GM12878 (cell line): Measurements from ENCODE around the gene NR2F6. TPM values are rescaled to one million over a fixed set of nuclear protein-coding genes. Genes with fewer than 3 reads are reported as not detected.

Experiments
- ATAC-seq: fragments of 200-7000 bp; cut with Tn5 transposase; 3 replicates; pipeline ENCODE4 v1.9.1; 2020; ENCODE audit warnings: mild to moderate bottlenecking, moderate library complexity
- BruUV-seq: library from RNA; stranded (reverse); fragments of 400-500 nt; replicated peaks from 2 replicates; lab custom pipeline; 2021; lab: Mats Ljungman, UMichigan
- CTCF ChIA-PET: fragments of 300-600 bp; sonication (Branson Sonifier 250); formaldehyde crosslinking; extraction: SDS; loops from one replicate; lab custom pipeline; 2021; ENCODE audit warnings: inconsistent platforms; lab: Yijun Ruan, JAX
- POLR2A ChIA-PET: fragments of 350-600 bp; formaldehyde crosslinking; extraction: SDS; loops from one replicate; lab custom pipeline; 2021; ENCODE audit warnings: inconsistent platforms; lab: Charles Lee
- RAD21 ChIA-PET: fragments of 300-600 bp; sonication (Branson Sonifier 250); formaldehyde crosslinking; loops from one replicate; lab custom pipeline; 2023; ENCODE audit warnings: antibody characterized with exemption; ENCODE audit not compliant: unreplicated experiment; lab: Charles Lee
- SMC1A ChIA-PET: fragments of 300-600 bp; sonication (Branson Sonifier 250); formaldehyde crosslinking; loops from one replicate; lab custom pipeline; 2023; ENCODE audit not compliant: unreplicated experiment, uncharacterized antibody; lab: Charles Lee
- DNase-seq: peaks from one replicate; pipeline ENCODE4 v3.0.0-alpha.2; 2011; ENCODE audit warnings: low read depth, low spot score
- FAIRE-seq: peaks from 3 replicates; lab custom pipeline; 2011; peaks lifted over from hg19 to GRCh38; lab: Jason Lieb, UNC
- H2AFZ ChIP-seq: 2 replicates; pipeline ENCODE4 v1.6.0; 2011; ENCODE audit warnings: low read depth, low read length, control low read depth; ENCODE audit not compliant: control insufficient read depth
- H3K27ac ChIP-seq: 2 replicates; pipeline ENCODE4 v1.5.1; 2011; ENCODE audit warnings: control low read depth; ENCODE audit not compliant: control insufficient read depth, insufficient read depth
- H3K27me3 ChIP-seq, 2 experiments: replicated peaks in 1 of 2; 2 replicates each; pipeline versions ENCODE4 v1.6.0 to v1.6.1; 2011; ENCODE audit warnings: low read length in 1 of 2; ENCODE audit not compliant: control insufficient read depth in 2 of 2, insufficient read depth in 2 of 2
- H3K36me3 ChIP-seq, 2 experiments: 2 replicates each; pipeline ENCODE4 v1.5.1; 2011; ENCODE audit warnings: low read length in 1 of 2; ENCODE audit not compliant: control insufficient read depth in 2 of 2, insufficient read depth in 2 of 2
- H3K4me1 ChIP-seq: 2 replicates; pipeline ENCODE4 v1.6.1; 2011; ENCODE audit warnings: mild to moderate bottlenecking, low read length, moderate library complexity, mixed read lengths; ENCODE audit not compliant: control insufficient read depth, insufficient read depth
- H3K4me2 ChIP-seq: 2 replicates; pipeline ENCODE4 v1.6.0; 2011; ENCODE audit warnings: control low read depth; ENCODE audit not compliant: control insufficient read depth, insufficient read depth
- H3K4me3 ChIP-seq: fragments of 200-600 bp; sonication (generic); 2 replicates; pipeline ENCODE4 v1.5.1; 2016
- H3K79me2 ChIP-seq: 2 replicates; pipeline ENCODE4 v1.6.0; 2011; ENCODE audit warnings: low read length; ENCODE audit not compliant: control insufficient read depth, insufficient read depth
- H3K9ac ChIP-seq: 2 replicates; pipeline ENCODE4 v1.8.0; 2011; ENCODE audit warnings: low read length, control low read depth, mixed read lengths; ENCODE audit not compliant: control insufficient read depth, insufficient read depth
- H3K9me3 ChIP-seq: replicated peaks from 3 replicates; pipeline ENCODE4 v1.5.1; 2011; ENCODE audit warnings: mild to moderate bottlenecking, low read length; ENCODE audit not compliant: control insufficient read depth, insufficient read depth
- H4K20me1 ChIP-seq: 2 replicates; pipeline ENCODE4 v1.6.0; 2011; ENCODE audit not compliant: control insufficient read depth, insufficient read depth
- CHD4 ChIP-seq: fragments of 200-600 bp; sonication (generic); IDR thresholded peaks from 2 replicates; pipeline ENCODE4 v1.6.1; 2016; ENCODE audit warnings: mild to moderate bottlenecking
- KLF5 ChIP-seq: fragments of 450-650 bp; IDR thresholded peaks from 2 replicates; pipeline ENCODE4 v1.6.1; 2014; ENCODE audit warnings: mild to moderate bottlenecking; ENCODE audit not compliant: partially characterized antibody
- MEF2A ChIP-seq: IDR thresholded peaks from 2 replicates; pipeline ENCODE4 v1.6.1; 2011; ENCODE audit warnings: low read depth, mild to moderate bottlenecking, low read length, moderate library complexity; ENCODE audit not compliant: insufficient read depth
- MYC ChIP-seq: IDR thresholded peaks from 2 replicates; pipeline ENCODE4 v1.6.1; 2011; ENCODE audit warnings: mild to moderate bottlenecking, low read length, moderate library complexity, inconsistent platforms; ENCODE audit not compliant: insufficient read depth, insufficient replicate concordance, insufficient read length, severe bottlenecking
- SREBF2 ChIP-seq: IDR thresholded peaks from 2 replicates; pipeline ENCODE4 v1.6.1; 2012; ENCODE audit warnings: mild to moderate bottlenecking, low read length
- WGBS: methylation state at CpG from one replicate; pipeline ENCODE4 v1.1.6; 2016; ENCODE audit warnings: low lambda C conversion rate; ENCODE audit not compliant: insufficient replicate concordance, insufficient coverage; ENCODE audit errors: missing lambda C conversion rate; 5-methylcytosine and 5-hydroxymethylcytosine counted together
- in situ Hi-C: fragments of 300-500 bp; cut with MboI; formaldehyde crosslinking; loops from 9 replicates; pipeline ENCODE4 v1.14.3; 2018; ENCODE audit warnings: mixed read lengths
- intact Hi-C: fragments of 100-400 bp; cut with micrococcal nuclease; formaldehyde crosslinking; loops from one replicate; pipeline ENCODE4 v1.14.2; 2022; ENCODE audit not compliant: unreplicated experiment
- polyA plus RNA-seq, 11 experiments: library from polyadenylated mRNA; depleted of rRNA in 4 of 11; unstranded in 6 of 11; stranded (reverse) in 5 of 11; fragments of >200 nt; fragmentation: Nextera tagmentation in 4 of 11; fragmentation: Illumina TruSeq in 1 of 11; extraction: Ambion mirVana in 4 of 11; extraction: Trizol in 1 of 11; gene quantifications; 1 replicate in 1 of 11; 2 replicates in 10 of 11; pipeline versions ENCODE4 v1.2.1 to v1.2.3, GENCODE V29; 2011 to 2016; ENCODE audit warnings: inconsistent platforms in 2 of 11, missing spikeins in 2 of 11, low read depth in 1 of 11
- total RNA-seq, 4 experiments: library from RNA; depleted of rRNA in 3 of 4; stranded (reverse); fragments of >200 nt in 3 of 4; fragmentation: Illumina TruSeq in 1 of 4; extraction: Trizol in 1 of 4; gene quantifications; 2 replicates each; pipeline versions ENCODE4 v1.2.1 to v1.2.3, GENCODE V29; 2013 to 2021

NR2F6 gene
- total and polyA plus RNA-seq, 10 of the 15 experiments (the other 5 are each of a cell fraction or from before 2014, with no cell fraction given): 0.18 to 15.5 (median 6.1) TPM

DNA sequence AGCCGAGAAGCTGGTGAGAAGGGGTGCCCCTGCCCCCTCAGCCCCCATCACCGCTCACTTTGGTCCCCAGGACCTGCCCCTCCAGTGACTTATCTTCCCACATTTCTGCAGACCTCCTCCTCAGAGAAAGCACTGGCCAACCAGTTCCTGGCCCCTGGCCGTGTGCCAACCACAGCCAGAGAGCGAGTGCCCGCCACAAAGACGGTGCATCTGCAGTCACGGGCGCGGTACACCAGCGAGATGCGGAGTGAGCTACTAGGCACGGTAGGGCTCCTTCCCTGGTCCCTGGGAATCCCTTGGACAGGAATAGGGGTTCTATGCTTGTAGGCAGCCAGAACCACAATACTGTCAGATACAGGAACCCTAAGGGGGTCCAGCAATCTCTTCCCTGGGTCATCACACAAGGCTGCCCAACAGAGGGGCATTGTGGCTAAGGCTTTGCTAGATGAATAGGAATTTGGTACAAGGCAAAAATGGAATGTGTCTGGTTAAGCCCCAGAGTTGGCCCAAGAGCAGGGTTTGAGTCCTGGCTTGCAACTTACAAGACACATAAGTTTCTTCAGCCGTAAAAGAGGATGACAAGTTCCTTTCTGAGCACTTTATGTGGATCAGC is 29.6 kb downstream of the NR2F6 start:
- Histone ChIP-seq H3K27ac (no peak overlapping the region), H3K9ac (no peak overlapping the region; the same call in 1 of the 2 replicates), H3K79me2 (no peaks in the 10 kb centered on the region; the same call in 1 of the 2 replicates), H2AFZ (peak overlapping the region; percentile 59; the same call in 1 of the 2 replicates), H3K4me1 (peaks cover 13% of the 10 kb centered on the region), H3K36me3 (peaks cover 5 to 12% of the 10 kb centered on the region in 2 experiments; a peak in 3 of 4 replicates), H3K9me3 (no peaks in the 10 kb centered on the region), H3K4me2 (peak overlapping the region; percentile 79), H4K20me1 (no peaks in the 10 kb centered on the region), H3K4me3 (peak overlapping the region; percentile 67; the same call in 1 of the 2 replicates), H3K27me3 (no peaks in the 10 kb centered on the region)
- ChIA-PET POLR2A (interaction anchor here (0.7 to 2.2 kb wide), 6 partner anchors 10 to 191 kb away, joined by 3 to 13 read pairs (median 6); partner anchors contain the start of genes ANKLE1, BABAM1 and OCEL1), RAD21 (interaction anchor here (1.1 to 2.4 kb wide), 6 partner anchors 10 to 140 kb away, joined by 3 to 18 read pairs (median 6); partner anchors contain the start of genes BABAM1, DDA1 and OCEL1), SMC1A (interaction anchor here (0.6 to 2.0 kb wide), 8 partner anchors 10 to 143 kb away, joined by 3 to 8 read pairs (median 4); partner anchors contain the start of gene OCEL1), CTCF (interaction anchor here (0.7 to 2.4 kb wide), 5 partner anchors 8 to 142 kb away, joined by 3 to 9 read pairs (median 3); partner anchors contain the start of gene OCEL1)
- TSS peak; percentile 49 for BruUV-seq
- TF ChIP-seq MYC (no peak), CHD4 (no peak), KLF5 (no peak), MEF2A (no peak), SREBF2 (no peak)
- no peak for FAIRE-seq
- in situ Hi-C loops (no loop called here), intact Hi-C loops (no loop called here)
- DNase-seq: no peak
- no peak for ATAC-seq
- WGBS: 94% methylated on average over 13 of the region's 13 CpGs
